ENCODE data around the gene DCDC2C. TPM values are rescaled to one million over a fixed set of nuclear protein-coding genes. Genes with fewer than 3 reads are reported as not detected.

Gene DCDC2C
- total RNA-seq, 1 experiment from 2014 or later: not detected

DNA sequence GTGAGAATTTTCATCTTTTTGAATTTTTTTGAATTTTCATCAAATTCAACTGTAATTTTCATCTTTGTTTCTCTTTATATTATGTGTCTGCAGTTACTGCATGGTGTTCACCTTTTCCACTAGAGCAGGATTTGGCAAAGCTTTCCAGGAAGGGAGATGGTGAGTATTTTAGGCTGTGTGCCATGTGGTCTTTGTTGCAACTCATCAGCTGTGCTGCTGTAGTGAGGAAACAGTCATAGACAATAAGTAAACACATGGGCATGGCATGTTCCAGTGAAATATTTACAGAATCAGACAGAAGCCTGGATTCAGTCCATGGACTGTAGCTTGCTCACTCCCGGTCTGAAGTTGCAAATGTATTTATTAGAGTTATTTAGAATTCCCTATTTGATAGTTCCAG, 120.4 kb downstream of the DCDC2C start:
- ChIA-PET POLR2A (no interaction called here), CTCF (no interaction called here)
- ATAC-seq: no peak
- TF ChIP-seq FOXP1 (CRISPR knock-in tag; IDR thresholded peaks at IDR 0.05; ENCODE audit: borderline replicate concordance): no peak
- TF ChIP-seq, protein P1, sequence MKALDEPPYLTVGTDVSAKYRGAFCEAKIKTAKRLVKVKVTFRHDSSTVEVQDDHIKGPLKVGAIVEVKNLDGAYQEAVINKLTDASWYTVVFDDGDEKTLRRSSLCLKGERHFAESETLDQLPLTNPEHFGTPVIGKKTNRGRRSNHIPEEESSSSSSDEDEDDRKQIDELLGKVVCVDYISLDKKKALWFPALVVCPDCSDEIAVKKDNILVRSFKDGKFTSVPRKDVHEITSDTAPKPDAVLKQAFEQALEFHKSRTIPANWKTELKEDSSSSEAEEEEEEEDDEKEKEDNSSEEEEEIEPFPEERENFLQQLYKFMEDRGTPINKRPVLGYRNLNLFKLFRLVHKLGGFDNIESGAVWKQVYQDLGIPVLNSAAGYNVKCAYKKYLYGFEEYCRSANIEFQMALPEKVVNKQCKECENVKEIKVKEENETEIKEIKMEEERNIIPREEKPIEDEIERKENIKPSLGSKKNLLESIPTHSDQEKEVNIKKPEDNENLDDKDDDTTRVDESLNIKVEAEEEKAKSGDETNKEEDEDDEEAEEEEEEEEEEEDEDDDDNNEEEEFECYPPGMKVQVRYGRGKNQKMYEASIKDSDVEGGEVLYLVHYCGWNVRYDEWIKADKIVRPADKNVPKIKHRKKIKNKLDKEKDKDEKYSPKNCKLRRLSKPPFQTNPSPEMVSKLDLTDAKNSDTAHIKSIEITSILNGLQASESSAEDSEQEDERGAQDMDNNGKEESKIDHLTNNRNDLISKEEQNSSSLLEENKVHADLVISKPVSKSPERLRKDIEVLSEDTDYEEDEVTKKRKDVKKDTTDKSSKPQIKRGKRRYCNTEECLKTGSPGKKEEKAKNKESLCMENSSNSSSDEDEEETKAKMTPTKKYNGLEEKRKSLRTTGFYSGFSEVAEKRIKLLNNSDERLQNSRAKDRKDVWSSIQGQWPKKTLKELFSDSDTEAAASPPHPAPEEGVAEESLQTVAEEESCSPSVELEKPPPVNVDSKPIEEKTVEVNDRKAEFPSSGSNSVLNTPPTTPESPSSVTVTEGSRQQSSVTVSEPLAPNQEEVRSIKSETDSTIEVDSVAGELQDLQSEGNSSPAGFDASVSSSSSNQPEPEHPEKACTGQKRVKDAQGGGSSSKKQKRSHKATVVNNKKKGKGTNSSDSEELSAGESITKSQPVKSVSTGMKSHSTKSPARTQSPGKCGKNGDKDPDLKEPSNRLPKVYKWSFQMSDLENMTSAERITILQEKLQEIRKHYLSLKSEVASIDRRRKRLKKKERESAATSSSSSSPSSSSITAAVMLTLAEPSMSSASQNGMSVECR (CRISPR knock-in tag; IDR thresholded peaks at IDR 0.05; ENCODE audit: borderline replicate concordance): no peak
- TF ChIP-seq NFE2L1 (CRISPR knock-in tag; IDR thresholded peaks at IDR 0.05): no peak
- TF ChIP-seq, protein P2, sequence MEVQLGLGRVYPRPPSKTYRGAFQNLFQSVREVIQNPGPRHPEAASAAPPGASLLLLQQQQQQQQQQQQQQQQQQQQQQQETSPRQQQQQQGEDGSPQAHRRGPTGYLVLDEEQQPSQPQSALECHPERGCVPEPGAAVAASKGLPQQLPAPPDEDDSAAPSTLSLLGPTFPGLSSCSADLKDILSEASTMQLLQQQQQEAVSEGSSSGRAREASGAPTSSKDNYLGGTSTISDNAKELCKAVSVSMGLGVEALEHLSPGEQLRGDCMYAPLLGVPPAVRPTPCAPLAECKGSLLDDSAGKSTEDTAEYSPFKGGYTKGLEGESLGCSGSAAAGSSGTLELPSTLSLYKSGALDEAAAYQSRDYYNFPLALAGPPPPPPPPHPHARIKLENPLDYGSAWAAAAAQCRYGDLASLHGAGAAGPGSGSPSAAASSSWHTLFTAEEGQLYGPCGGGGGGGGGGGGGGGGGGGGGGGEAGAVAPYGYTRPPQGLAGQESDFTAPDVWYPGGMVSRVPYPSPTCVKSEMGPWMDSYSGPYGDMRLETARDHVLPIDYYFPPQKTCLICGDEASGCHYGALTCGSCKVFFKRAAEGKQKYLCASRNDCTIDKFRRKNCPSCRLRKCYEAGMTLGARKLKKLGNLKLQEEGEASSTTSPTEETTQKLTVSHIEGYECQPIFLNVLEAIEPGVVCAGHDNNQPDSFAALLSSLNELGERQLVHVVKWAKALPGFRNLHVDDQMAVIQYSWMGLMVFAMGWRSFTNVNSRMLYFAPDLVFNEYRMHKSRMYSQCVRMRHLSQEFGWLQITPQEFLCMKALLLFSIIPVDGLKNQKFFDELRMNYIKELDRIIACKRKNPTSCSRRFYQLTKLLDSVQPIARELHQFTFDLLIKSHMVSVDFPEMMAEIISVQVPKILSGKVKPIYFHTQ (CRISPR knock-in tag; IDR thresholded peaks at IDR 0.05): no peak
- no peak for TF ChIP-seq PRRX2 (CRISPR knock-in tag; IDR thresholded peaks at IDR 0.05)
- no peak for TF ChIP-seq HMGA2 (CRISPR knock-in tag; IDR thresholded peaks at IDR 0.05)
- TF ChIP-seq ZNF219 (CRISPR knock-in tag; IDR thresholded peaks at IDR 0.05; ENCODE audit: borderline replicate concordance): no peak
- H3K9me3 Mint-ChIP-seq: peaks cover 34% of the 10 kb centered on the region
- peaks cover 64% of the 10 kb centered on the region for H3K36me3 Mint-ChIP-seq
- no peak overlapping the region for H3K4me3 Mint-ChIP-seq
- H3K27ac Mint-ChIP-seq: no peak overlapping the region
- DNase-seq (ENCODE audit: low spot score): no peak
- peaks cover 6% of the 10 kb centered on the region; the same call in 1 of the 2 replicates for H3K27me3 Mint-ChIP-seq (ENCODE audit: low read depth)
- no peaks in the 10 kb centered on the region for H3K4me1 Mint-ChIP-seq

DNA sequence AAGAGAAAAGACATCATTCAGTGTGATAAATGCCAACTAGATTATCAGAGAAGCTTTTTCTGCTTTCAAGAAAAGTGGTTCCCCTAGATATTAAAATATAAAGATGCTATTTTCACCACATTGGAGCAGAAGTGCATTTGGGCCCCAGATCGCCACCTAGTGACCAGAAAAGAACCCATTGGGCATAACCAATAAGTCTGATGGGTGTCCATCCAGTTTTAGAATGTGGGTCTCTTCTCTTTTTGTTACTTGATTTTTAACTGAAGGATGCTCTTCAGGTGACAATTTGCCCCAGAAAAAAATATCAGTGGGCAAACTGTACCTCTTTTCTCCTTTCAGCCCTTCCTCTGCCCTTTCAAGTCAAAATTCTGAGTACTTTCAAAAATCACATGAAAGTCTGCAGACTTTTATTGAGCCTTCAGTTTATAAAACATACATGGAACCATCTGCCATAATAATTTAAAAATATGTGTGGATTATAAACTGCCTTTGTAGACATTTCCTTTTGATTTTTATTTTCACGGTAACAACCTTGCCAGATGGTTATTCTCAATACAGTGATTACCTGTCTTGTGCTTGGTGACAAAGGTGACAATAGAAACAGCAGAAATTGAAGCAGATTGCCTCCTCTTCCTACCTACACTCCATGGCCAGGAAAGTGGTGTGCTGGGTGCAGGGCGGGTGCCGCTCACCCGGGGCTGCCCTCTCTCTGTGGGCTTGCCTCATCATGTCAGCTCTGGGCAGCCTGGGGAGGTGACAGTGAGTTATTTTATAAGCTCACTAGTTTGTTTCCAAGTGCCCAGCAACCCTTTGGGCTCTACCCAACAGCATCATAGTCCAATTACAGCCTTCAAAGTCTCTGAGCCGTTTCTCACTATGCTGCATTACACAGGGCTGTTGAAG, 124.5 kb downstream of the DCDC2C start:
- Mint-ChIP-seq H3K27ac (no peak overlapping the region), H3K27me3 (ENCODE audit: low read depth) (peaks cover 17% of the 10 kb centered on the region), H3K4me3 (no peak overlapping the region), H3K4me1 (no peaks in the 10 kb centered on the region), H3K36me3 (peaks cover 64% of the 10 kb centered on the region), H3K9me3 (peaks cover 76% of the 10 kb centered on the region)
- CTCF ChIA-PET: no interaction called here
- DNase-seq (ENCODE audit: low spot score): no peak
- TF ChIP-seq ZNF423 (CRISPR knock-in tag; IDR thresholded peaks at IDR 0.05) (no peak), NR2C2 (CRISPR knock-in tag; IDR thresholded peaks at IDR 0.05) (no peak), JAZF1 (CRISPR knock-in tag; IDR thresholded peaks at IDR 0.05) (no peak), MXD4 (CRISPR knock-in tag; IDR thresholded peaks at IDR 0.05; ENCODE audit: borderline replicate concordance) (no peak), TEAD4 (CRISPR knock-in tag; IDR thresholded peaks at IDR 0.05) (no peak), ZNF138 (CRISPR knock-in tag; conservative IDR thresholded peaks at IDR 0.05) (no peak), HMGA2 (CRISPR knock-in tag; IDR thresholded peaks at IDR 0.05) (no peak), TEAD1 (CRISPR knock-in tag; IDR thresholded peaks at IDR 0.05) (no peak), KAT7 (CRISPR knock-in tag; IDR thresholded peaks at IDR 0.05; ENCODE audit: borderline replicate concordance) (no peak), GTF2I (CRISPR knock-in tag; conservative IDR thresholded peaks at IDR 0.05) (no peak)
- TF ChIP-seq, protein P3, sequence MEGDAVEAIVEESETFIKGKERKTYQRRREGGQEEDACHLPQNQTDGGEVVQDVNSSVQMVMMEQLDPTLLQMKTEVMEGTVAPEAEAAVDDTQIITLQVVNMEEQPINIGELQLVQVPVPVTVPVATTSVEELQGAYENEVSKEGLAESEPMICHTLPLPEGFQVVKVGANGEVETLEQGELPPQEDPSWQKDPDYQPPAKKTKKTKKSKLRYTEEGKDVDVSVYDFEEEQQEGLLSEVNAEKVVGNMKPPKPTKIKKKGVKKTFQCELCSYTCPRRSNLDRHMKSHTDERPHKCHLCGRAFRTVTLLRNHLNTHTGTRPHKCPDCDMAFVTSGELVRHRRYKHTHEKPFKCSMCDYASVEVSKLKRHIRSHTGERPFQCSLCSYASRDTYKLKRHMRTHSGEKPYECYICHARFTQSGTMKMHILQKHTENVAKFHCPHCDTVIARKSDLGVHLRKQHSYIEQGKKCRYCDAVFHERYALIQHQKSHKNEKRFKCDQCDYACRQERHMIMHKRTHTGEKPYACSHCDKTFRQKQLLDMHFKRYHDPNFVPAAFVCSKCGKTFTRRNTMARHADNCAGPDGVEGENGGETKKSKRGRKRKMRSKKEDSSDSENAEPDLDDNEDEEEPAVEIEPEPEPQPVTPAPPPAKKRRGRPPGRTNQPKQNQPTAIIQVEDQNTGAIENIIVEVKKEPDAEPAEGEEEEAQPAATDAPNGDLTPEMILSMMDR (IDR thresholded peaks at IDR 0.05): no peak
- TF ChIP-seq, protein P4, sequence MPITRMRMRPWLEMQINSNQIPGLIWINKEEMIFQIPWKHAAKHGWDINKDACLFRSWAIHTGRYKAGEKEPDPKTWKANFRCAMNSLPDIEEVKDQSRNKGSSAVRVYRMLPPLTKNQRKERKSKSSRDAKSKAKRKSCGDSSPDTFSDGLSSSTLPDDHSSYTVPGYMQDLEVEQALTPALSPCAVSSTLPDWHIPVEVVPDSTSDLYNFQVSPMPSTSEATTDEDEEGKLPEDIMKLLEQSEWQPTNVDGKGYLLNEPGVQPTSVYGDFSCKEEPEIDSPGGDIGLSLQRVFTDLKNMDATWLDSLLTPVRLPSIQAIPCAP (CRISPR knock-in tag; IDR thresholded peaks at IDR 0.05): no peak
- TF ChIP-seq, protein P5, sequence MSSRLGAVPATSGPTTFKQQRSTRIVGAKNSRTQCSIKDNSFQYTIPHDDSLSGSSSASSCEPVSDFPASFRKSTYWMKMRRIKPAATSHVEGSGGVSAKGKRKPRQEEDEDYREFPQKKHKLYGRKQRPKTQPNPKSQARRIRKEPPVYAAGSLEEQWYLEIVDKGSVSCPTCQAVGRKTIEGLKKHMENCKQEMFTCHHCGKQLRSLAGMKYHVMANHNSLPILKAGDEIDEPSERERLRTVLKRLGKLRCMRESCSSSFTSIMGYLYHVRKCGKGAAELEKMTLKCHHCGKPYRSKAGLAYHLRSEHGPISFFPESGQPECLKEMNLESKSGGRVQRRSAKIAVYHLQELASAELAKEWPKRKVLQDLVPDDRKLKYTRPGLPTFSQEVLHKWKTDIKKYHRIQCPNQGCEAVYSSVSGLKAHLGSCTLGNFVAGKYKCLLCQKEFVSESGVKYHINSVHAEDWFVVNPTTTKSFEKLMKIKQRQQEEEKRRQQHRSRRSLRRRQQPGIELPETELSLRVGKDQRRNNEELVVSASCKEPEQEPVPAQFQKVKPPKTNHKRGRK (CRISPR knock-in tag; IDR thresholded peaks at IDR 0.05; ENCODE audit: borderline replicate concordance): no peak
- POLR2A ChIA-PET: no interaction called here
- no peak for ATAC-seq

Data from WTC11 (cell line).